Activated CD4-positive, alpha-beta T cell treated with anti-CD3 and anti-CD28 coated beads for 48 hours (primary cell): ENCODE results near the gene PBX1.
"Not testable (repeated sequence)": the region's sequence is repeated elsewhere in the genome, so short reads cannot be mapped to it uniquely, and the experiment has no call there.

ENCODE experiments used
- DNase-seq: peaks from one replicate; pipeline ENCODE4 v3.0.0-alpha.2; 2020

Gene PBX1

GRCh38 chr1:164592634-164593033, 33.6 kb downstream of the PBX1 start:
- no peak for DNase-seq

- no peak for DNase-seq
Measured at GRCh38 chr1:164595212-164595611, 36.2 kb downstream of the PBX1 start.

GRCh38 chr1:164596172-164596571, 37.2 kb downstream of the PBX1 start:
- no peak for DNase-seq

- no peak for DNase-seq
Measured at GRCh38 chr1:164598719-164599118, 39.7 kb downstream of the PBX1 start.

GRCh38 chr1:164599272-164599671, 40.3 kb downstream of the PBX1 start:
- DNase-seq, result no peak

- no peak for DNase-seq
Measured at GRCh38 chr1:164601399-164602100, 42.6 kb downstream of the PBX1 start.

GRCh38 chr1:164602101-164602422, 43.1 kb downstream of the PBX1 start:
- no peak for DNase-seq

- no peak for DNase-seq
Measured at GRCh38 chr1:164602480-164603093, 43.6 kb downstream of the PBX1 start.

GRCh38 chr1:164603805-164604204, 44.8 kb downstream of the PBX1 start:
- not testable (repeated sequence) for DNase-seq

GRCh38 chr1:164604541-164604940, 45.6 kb downstream of the PBX1 start:
- no peak for DNase-seq

- DNase-seq, result no peak
Measured at GRCh38 chr1:164605254-164606091, 46.5 kb downstream of the PBX1 start.

GRCh38 chr1:164607351-164607750, 48.4 kb downstream of the PBX1 start:
- no peak for DNase-seq

GRCh38 chr1:164608651-164609057, 49.7 kb downstream of the PBX1 start:
- DNase-seq, result no peak

GRCh38 chr1:164609089-164609488, 50.1 kb downstream of the PBX1 start:
- DNase-seq, result no peak

- DNase-seq, result no peak
Measured at GRCh38 chr1:164610538-164611222, 51.7 kb downstream of the PBX1 start.

- DNase-seq, result no peak
Measured at GRCh38 chr1:164611754-164612642, 53.0 kb downstream of the PBX1 start.

GRCh38 chr1:164613176-164613575, 54.2 kb downstream of the PBX1 start:
- DNase-seq, result no peak

- DNase-seq, result no peak
Measured at GRCh38 chr1:164614316-164614715, 55.3 kb downstream of the PBX1 start.

GRCh38 chr1:164617377-164618201, 58.6 kb downstream of the PBX1 start:
- no peak for DNase-seq

- DNase-seq, result no peak
Measured at GRCh38 chr1:164618202-164618564, 59.2 kb downstream of the PBX1 start.

- DNase-seq, result no peak
Measured at GRCh38 chr1:164619006-164619784, 60.2 kb downstream of the PBX1 start.
